Measurements from ENCODE around the gene ORC6.
"Not testable (repeated sequence)": the region's sequence is repeated elsewhere in the genome, so short reads cannot be mapped to it uniquely, and the experiment has no call there.

Gene ORC6, protein sequence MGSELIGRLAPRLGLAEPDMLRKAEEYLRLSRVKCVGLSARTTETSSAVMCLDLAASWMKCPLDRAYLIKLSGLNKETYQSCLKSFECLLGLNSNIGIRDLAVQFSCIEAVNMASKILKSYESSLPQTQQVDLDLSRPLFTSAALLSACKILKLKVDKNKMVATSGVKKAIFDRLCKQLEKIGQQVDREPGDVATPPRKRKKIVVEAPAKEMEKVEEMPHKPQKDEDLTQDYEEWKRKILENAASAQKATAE

DNA sequence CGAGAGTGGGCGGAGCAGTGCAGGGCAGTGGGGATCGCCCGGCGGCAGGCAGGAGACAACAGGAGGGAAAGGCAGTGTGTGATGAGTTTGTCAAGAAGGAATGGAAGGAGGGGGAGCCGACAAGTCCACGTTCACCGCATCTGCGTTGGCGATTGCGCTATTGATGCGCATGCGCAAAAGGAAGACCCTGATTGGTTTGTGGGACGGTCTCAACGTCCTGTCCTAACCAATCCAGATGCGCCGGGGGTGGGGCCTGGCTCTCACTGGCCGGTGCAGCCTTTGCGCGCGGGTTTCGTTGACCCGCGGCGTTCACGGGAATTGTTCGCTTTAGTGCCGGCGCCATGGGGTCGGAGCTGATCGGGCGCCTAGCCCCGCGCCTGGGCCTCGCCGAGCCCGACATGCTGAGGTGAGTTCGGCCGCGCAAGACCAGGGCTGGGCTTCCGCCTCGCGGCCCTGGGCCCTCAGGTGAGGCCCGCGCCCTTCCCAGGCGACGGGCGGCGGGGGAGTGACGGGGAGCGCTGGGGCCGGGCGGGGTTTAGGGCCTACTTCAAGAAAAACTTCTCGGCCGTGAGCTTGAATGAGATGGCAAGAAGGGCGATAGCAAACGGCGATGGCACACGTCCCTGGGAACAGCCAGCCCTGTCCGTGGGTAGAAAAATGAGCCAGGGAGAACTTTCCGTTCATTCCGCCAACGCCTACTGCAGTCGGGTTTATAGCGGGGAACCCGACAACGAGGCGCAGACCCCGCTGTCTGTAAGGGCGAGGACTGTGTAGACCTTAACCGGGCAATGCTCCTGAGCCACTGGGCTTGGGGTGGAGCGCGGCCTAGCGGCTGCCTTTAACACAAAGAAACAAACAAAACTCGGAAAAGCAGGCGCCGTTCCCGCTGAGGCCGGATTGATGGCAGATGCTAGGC is at the start of gene ORC6:
Gene ORC6 (plus strand): TSS at position 295 of the 916 bp plus-strand sequence. CDS start 47 bp downstream, at position 342.
- H3K4me3 ChIP-seq (ENCODE audit: low read depth, low read length) = peak within 1 kb of the TSS; percentile 96

DNA sequence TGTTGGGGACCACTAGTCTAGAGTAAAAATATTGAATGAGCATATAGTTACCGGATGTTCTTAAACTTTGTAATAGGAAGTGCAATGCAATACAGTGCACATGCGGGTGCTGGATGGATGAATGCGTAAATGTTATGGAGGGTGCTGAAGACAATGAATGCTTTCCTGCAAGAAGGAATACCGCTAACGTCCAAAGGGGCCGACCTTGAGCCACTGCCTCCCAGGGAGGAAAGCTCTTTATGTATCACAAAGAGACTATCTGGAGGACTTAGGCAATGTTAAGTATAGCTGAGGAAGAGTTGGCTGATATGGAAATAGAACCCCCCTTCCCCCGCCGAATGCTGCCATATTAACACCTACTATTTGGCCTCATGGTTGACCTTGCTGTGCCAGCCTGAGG is 40.8 kb upstream of the ORC6 start:
- no peak overlapping the region for H3K4me3 ChIP-seq (ENCODE audit: low read depth, low read length)

DNA sequence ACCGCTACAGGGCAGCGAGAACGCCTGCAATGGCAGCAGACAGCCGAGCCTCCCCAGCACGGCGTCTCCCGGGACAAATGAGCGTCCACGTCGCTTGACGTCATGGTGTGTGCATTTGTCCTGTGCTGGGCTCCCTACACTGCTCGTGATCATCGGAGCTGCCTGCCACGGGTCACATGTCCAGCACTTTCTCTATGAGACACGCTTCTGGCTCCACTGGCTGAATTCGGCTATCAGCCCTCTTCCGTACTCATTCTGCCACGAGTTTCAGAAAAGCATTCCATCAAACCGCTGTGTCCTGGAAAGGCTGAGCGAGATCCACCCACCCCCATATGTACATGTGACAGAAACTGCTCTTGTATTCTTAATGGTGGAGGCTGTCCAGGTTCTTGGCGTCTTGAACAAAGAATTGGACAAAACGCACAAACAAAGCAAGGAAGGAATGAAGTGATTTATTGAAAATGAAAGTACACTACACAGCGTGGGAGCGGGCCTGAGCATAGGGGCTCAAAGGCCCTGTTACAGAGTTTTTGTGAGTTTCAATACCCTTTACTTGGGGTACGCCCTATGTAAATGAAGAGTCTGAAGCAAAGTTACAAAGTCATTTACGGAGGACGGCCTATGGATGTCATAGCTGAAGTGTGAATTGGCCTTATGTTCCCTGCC is 39.7 kb upstream of the ORC6 start:
- no peak overlapping the region for H3K4me3 ChIP-seq (ENCODE audit: low read depth, low read length)

DNA sequence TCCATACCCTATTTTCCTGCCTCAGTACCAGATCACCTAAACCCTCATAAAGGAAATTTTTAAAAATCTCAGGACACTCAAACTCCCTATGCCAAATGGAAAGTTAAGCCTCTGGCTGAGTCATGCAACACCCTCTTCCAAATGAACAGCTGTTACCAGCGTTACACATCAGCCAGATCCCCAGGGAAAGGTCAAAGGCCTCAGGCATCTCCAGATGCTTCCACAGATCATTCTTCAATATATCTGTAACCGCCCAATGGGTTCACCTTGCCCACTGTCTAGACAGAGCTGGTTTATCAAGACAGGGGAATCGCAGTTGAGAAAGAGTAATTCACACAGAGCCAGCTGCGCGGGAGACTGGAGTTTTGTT is 39.2 kb upstream of the ORC6 start:
- H3K4me3 ChIP-seq (ENCODE audit: low read depth, low read length) = no peak overlapping the region

DNA sequence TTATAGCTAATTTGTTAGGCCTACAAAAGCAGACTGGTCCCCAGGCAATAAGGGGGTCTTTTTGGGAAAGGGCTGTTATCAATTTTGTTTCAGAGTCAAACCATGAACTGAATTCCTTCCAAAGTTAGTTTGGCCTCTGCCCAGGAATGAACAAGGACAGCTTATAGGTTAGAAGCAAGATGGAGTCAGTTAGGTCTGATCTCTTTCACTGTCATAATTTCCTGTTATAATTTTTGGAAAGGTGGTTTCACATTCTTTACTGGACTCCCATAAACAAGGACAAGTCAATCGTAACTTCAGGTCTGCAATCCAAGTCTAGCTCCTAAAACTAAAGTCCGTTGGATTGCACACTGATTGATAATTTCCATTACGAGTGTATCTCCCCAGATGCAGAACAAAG is 38.2 kb upstream of the ORC6 start:
- H3K4me3 ChIP-seq (ENCODE audit: low read depth, low read length) = no peak overlapping the region

DNA sequence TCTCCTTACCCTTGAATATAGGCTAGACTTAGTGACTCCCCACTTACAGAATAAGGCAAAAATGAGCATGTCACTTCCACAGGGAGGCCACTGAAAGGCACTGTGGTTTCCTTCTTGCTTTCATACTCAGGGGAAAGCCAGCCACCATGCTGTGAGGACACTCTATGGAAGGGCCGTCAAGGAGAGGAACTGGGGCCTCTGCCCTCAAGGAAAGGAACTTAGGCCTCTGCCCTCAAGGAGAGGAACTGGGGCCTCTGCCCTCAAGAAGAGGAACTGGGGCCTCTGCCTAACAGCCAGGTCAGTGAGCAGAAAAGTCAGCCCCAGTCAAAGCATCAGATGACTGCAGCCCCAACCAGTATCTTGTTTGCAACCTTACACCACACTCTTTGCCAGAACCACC is 30.5 kb upstream of the ORC6 start:
- H3K4me3 ChIP-seq (ENCODE audit: low read depth, low read length) = no peak overlapping the region

DNA sequence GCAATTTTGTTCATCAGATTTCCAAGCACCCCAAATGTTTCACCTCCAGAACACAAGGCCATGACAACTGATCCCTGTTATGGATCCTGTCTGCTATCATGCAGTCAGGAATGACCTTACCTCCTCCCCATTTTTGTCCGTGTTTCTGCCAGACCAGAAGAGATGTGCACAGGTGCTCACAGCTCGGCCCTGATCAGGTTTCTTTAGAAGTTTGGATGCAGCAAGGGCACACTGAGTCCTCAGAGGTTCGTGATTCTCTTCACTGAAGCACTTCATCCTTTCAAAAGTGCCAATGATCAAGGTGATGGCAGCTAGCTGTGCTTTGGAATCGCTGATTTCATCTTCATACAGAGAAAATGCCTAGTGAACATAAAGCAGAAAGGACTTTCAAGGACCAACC is 27.3 kb upstream of the ORC6 start:
- no peak overlapping the region for H3K4me3 ChIP-seq (ENCODE audit: low read depth, low read length)

DNA sequence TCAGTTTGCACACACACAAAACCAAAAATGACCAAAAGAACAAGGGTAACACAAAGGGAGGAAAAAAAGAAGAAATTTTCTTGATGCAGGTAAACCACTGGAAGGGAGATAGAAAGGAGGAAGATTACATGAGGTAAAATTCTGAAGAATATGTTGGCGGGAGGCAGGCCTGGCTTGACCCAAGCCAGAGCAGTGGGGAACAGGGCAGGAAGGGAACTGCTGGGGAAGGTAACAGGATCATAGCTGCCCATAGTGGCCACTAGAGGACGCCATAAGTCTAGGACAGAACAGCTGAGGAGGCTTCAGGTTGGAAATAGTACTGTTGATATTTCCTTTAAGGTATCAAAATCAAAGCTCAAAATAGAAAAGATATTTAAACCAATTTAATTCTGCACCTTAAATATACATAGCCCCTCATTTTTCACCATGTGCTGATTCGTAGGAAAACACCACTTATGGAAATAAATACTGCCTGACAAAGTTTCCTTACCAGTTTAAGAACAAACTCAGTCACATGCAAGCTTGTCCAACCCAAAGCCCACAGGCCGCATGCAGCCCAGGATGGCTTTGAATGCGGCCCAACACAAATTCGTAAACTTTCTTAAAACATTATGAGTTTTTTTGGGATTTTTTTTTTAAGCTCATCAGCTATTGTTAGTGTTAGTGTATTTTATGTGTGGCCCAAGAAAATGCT is 16.0 kb upstream of the ORC6 start:
- no peak overlapping the region for H3K4me3 ChIP-seq (ENCODE audit: low read depth, low read length)

DNA sequence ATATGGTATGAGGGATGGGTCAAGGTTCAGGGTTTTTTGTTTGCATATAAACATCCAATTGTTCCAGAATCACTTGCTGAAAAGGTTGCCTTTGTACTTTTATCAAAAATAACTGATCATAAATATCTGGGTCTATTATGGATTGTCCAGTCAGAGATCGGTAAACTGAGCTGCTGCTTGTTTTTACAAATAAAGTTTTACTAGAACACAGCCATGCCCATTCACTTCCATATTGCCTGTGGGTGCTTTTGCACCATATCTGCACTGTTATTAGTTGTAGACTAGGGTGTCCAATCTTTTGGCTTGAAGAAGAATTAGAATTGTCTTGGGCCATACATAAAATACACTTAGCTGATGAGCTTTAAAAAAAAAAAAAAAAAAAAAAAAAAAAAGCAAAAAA is 11.5 kb upstream of the ORC6 start:
- H3K4me3 ChIP-seq (ENCODE audit: low read depth, low read length) = not testable (repeated sequence)

DNA sequence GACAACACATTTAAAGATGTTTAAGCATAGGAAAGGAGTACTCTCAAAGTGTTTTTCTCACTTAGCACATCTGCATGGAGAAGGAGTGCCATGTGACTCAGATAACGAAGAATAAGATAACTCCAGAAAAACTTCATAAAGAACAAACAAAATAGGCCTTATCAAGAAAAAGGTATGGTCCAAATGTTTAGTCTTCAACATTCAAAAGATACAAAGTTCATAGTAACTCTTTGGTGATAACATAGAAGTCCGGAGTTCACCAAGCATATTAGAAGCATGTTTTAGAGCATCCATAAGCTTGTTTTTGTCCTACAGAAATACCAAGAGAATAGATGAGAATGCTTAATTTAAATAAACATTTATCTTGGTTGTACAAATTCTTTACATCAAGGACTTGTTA is 7.6 kb upstream of the ORC6 start:
- not testable (repeated sequence) for H3K4me3 ChIP-seq (ENCODE audit: low read depth, low read length)

DNA sequence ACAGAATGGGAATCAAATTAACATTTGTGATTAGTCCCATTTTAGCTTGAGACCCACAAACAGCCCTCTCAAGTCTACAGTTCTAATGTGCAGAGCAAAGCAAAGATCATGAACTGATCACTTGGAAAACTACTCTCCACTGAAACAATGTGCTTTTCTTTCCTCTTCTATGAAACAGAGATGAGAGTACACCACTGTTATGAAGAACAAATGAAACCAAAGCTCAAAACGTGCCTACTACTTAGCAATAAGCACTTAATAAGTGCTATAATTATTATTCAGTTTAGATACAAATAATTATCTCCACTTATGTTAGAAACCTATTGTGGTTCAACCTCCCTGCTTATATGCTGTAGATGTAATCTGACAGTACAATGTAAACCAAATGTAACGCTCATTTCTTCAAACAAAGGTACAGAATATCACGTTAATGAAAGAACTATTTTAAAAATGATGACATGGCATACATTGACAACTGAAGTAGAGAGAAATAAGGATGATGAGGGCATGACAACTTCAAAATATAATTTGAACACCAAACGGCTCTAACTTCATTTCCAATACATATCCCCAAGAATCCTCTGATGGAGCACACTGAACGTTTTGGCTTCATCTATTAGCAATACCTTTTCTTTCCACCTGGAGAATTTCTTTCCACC is 2.5 kb upstream of the ORC6 start:
- H3K4me3 ChIP-seq (ENCODE audit: low read depth, low read length) = no peak overlapping the region

DNA sequence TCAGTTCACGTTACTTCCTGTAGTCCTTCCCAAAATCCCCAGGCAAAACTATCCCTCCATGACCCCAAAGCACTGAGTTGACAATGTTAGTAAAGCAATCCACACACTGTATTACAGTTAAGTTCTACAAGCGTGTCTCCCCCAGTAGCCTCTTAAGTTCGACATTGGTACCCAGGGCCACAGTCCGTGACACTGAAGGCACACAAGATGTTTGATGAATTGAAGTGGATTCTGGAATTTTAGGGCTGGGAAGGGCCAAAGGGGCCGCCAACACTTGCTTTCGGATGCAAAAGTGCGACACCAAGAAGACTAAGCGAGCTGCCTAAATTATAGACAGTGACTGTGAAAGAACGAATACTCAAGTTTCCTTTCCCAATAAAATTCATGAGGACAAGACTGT is 2.0 kb upstream of the ORC6 start:
- H3K4me3 ChIP-seq (ENCODE audit: low read depth, low read length) = peak overlapping the region; percentile 96

DNA sequence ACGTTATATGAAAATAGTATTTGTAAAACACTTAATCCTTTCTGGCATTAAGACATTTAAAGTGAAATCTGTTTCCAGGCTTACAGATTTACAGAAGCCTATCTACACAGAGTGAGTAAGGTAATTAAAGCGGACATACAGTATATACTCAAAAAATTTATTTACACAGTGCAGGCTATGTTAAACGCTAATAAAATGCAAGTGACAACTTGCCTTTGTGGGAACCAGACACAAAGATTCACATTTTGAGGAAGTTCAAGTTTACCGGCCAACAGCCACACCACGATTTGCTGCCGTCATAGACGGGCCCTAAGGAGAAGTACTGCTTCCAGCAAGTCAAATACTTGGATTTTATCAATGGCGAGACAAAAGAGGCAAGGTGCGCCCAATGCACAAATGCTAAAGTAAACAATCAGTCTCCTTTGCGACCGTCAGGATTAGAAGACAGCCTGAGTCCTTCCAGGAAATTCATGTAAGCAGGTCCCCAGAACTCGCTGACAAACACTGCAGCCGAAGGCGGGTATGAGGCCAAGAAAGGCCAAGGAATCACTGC is 1.3 kb upstream of the ORC6 start:
- peak overlapping the region; percentile 96 for H3K4me3 ChIP-seq (ENCODE audit: low read depth, low read length)

DNA sequence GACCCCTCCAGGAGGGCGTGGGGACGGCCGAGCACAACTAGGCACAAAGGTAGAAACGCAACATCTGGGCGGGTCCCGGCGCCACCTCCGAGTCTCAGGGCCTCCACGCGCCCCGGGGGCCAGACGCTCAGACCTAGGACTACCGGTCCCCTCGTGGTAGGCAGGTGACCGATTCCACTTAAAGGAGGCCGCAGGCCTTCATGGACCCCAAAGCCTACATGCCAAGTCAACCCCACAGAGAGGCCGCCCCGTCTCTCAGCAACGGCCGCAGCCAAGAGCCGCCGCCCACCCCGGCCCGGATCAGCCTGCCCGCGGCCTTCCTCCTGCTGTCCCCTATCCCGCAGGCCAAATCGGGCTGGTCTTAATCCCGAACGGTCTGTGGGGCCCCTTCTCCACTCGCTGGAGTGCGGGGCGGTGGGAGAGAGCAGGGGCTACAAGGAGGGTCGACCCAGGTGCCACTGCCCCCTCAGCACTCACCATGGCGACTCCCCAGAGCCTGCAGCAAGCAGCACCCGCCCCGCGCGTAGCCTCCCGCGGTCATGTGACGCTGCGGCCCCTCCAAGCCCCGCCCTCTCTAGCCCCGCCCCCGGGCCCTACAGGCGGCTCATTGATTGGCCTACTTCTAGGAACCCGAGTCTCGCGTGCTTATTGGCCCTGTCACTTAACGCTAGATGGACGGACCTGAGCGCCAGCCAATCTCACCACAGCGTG is 650 bp upstream of the ORC6 start, which contains the start of gene VPS35:
Gene VPS35 (minus strand): TSS at position 525 of the 711 bp plus-strand sequence. CDS start 45 bp downstream, at position 480.
- peak within 1 kb of the TSS; percentile 96 for H3K4me3 ChIP-seq (ENCODE audit: low read depth, low read length)

DNA sequence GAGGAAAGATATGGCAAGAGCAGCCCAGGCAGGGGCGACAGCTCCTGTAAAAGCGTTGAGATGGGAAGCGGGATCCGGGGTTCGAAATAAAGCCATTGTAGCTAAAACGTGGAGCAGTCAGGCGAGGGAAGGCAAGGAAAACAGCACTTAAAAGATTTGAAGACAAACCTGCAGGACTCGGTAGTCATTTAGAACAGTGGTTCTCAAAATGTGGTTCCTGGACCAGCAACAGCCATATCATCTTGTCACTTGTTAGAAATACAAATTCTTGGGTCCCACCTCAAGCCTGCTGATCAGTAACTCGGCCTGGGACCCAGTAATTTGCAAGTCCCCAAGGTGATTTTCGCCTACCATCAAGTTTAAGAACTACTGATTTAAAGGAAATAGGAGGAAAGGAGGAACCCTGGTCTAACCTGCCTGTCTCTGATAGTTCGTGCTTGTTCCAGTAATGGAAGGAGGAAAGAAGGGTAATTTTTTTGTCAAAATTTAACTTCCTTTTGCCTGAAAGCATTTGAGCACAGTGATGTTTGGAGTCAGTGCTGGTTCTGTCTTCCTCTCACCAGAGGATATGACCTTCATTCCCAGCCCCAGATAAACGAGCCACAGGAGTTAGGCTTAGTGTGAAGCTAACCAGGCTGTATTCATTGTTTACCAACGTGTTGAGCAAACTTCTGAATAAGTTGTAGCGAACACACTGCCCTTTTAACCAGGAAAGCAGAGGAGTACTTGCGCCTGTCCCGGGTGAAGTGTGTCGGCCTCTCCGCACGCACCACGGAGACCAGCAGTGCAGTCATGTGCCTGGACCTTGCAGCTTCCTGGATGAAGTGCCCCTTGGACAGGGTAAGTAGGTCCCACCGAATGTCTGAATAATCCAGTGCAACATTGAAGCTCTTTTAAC is 1.1 kb downstream of the ORC6 start:
- H3K4me3 ChIP-seq (ENCODE audit: low read depth, low read length) = peak overlapping the region; percentile 96

DNA sequence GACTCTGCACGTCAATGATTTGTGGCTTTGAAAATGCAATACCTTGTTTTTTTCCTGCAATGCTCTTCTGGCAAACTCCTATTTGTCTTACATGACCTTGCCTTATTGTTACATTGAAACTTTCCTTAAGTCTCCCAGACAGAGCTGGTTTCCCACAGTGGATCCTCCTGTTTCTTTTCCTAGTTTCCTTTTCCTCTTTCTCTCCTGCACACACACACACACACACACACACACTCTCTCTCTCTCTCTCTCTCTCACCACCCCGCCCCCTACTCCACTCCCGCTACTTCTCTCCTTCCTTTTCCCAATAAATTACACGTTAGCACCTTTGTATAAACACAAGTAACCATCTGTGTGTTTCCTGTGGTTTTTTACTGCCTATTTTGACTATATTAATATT is 2.3 kb downstream of the ORC6 start:
- H3K4me3 ChIP-seq (ENCODE audit: low read depth, low read length) = no peak overlapping the region

DNA sequence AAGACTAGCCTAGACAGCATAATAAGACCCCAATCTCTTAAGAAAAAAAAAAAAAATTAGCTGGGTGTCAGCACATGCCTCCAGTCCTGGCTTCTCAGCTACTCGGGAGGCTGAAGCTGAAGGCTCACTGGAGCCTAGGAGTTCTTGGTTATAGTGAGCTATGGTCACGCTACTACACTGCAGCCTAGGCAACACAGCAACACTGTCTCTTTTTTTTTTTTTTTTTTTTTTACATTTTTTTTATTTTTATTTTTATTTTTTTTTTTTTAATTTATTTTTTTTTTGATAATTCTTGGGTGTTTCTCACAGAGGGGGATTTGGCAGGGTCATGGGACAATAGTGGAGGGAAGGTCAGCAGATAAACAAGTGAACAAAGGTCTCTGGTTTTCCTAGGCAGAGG is 4.1 kb downstream of the ORC6 start:
- no peak overlapping the region for H3K4me3 ChIP-seq (ENCODE audit: low read depth, low read length)

DNA sequence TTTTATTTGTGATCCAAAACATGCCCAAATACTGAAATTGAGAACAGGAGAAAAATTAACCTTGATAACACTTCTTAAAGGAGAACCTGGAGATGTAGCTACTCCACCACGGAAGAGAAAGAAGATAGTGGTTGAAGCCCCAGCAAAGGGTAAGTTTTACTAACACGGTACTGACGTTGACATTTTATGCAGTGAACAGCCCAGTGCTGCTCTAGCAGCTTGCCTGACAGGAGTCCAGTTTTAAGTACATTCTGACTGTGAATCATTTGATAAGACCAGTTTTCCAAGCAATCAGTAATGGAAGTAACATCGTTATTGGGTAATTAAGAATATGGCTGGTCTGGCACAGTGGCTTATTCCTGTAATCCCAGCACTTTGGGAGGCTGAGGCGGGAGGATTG is 6.5 kb downstream of the ORC6 start:
- H3K4me3 ChIP-seq (ENCODE audit: low read depth, low read length) = no peak overlapping the region

DNA sequence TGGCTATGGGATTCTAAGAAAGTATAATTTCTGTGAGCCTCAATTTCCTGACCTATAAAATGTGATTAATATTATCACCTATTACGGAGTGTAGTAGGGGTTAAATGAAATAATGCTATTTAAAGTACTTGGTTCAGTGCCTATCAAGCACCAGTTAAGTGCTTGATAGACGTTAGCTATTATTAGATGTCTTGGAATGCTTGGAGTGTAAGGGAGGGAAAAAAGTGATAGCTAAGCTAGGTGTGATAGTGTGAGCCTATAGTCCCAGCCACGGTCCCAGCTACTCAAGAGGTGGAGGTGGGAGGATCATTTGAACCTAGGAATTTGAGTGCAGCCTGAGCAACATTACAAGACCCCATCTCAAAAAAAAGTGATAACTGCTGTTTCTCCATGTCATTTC is 7.5 kb downstream of the ORC6 start:
- H3K4me3 ChIP-seq (ENCODE audit: low read depth, low read length) = no peak overlapping the region
